ENCODE data around the gene DLG5. TPM values are rescaled to one million over a fixed set of nuclear protein-coding genes. Genes with fewer than 3 reads are reported as not detected.

The DLG5 gene
- total RNA-seq, 4 donors from 2014 or later, result 45.4 to 92.4 (median 61.2) TPM

GRCh38 chr10:77853256-77853655, 73.3 kb downstream of the DLG5 start:
- H3K9me3 ChIP-seq, result no peaks in the 10 kb centered on the region
- intact Hi-C loops (cut with DNase I), result no loop called here
- no peak overlapping the region for H3K4me3 ChIP-seq (replicated peaks in 1 of 3)
- H3K27ac ChIP-seq, result peak overlapping the region in 1 of 3 donors; percentile 74
- peaks cover 6 to 10% of the 10 kb centered on the region in 2 donors for H3K36me3 ChIP-seq
- DNase-seq, result no peak
- WGBS, 2 donors, result 96% methylated on average over 14 to 16 of the region's 16 CpGs
- H3K27me3 ChIP-seq, result no peaks in the 10 kb centered on the region
- H3K4me1 ChIP-seq, result peaks cover 27 to 33% of the 10 kb centered on the region in 2 donors
- TF ChIP-seq POLR2A (IDR thresholded peaks at IDR 0.05), result no peak
- TF ChIP-seq, protein P1, sequence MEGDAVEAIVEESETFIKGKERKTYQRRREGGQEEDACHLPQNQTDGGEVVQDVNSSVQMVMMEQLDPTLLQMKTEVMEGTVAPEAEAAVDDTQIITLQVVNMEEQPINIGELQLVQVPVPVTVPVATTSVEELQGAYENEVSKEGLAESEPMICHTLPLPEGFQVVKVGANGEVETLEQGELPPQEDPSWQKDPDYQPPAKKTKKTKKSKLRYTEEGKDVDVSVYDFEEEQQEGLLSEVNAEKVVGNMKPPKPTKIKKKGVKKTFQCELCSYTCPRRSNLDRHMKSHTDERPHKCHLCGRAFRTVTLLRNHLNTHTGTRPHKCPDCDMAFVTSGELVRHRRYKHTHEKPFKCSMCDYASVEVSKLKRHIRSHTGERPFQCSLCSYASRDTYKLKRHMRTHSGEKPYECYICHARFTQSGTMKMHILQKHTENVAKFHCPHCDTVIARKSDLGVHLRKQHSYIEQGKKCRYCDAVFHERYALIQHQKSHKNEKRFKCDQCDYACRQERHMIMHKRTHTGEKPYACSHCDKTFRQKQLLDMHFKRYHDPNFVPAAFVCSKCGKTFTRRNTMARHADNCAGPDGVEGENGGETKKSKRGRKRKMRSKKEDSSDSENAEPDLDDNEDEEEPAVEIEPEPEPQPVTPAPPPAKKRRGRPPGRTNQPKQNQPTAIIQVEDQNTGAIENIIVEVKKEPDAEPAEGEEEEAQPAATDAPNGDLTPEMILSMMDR (IDR thresholded peaks at IDR 0.05), result no peak

DNA sequence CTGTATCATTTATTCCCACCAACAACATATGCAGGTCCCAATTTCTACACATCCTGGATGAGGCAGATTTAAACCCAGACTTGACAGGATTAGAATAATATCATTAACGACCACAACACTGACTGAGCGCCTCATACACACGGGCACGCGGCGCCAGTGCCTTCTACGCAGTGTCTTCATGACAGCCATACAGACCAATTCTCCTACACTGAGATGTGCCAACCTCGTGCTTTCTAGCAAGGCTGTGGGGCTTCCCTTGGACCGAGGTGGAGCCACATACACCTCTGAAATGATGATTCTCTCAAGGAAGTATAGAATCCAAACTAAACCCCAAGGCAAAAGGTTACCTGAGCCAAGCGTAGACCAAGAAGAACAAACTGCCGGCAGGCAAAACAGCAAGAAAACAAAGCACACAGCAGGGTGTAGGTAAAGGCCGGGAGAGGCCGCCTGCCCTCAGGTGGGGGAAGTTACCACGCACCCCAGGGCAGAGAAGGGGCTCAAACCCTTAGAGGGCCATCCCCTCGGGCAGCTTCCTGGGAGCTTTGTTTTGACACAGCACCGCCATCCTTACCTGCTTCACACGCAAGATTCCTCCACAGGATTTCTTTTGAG, 75.8 kb downstream of the DLG5 start:
- Histone ChIP-seq H3K4me1 (peaks cover 27 to 35% of the 10 kb centered on the region in 2 donors), H3K27me3 (no peaks in the 10 kb centered on the region), H3K27ac (no peak overlapping the region), H3K36me3 (peaks cover 6 to 10% of the 10 kb centered on the region in 2 donors), H3K4me3 (replicated peaks in 1 of 3) (no peak overlapping the region), H3K9me3 (no peaks in the 10 kb centered on the region)
- no peak for DNase-seq
- TF ChIP-seq, protein P1 (IDR thresholded peaks at IDR 0.05), result no peak
- WGBS, 2 donors, result 91 to 94% methylated on average over 17 of the region's 17 CpGs
- intact Hi-C loops (cut with DNase I), result no loop called here

DNA sequence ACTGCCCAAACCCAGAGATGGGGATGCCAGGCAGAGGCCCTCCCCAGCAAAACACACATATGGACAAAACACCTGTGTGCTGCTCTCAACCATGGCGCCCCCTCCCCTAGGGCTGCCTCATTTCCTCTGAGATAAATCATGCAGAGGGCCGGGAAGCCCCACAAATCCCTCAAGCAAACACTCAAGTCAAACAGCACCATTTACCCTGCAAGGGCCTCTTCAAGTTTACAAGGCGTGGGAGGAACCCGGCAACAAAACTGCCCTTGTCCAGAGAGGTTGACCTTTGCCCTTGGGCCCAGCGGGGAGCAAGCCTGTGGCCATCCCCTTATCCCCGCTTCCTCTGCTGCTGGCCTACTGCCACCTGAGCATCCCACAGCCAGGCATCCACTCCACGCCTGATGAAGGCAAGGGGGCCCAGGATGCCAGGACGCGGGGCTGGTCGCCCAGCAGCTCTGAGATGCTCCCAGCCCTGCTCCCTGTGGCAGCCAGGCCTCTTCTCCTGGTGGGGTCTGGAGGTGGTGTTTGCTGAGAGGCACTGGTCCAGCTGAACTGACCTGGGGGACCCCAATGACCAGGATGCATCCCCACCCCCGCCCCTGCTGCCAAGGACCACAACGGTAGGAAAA, 77.4 kb downstream of the DLG5 start:
- Histone ChIP-seq H3K4me1 (peaks cover 29 to 37% of the 10 kb centered on the region in 2 donors), H3K9me3 (no peaks in the 10 kb centered on the region), H3K36me3 (peaks cover 6 to 10% of the 10 kb centered on the region in 2 donors), H3K27ac (peak overlapping the region in 1 of 3 donors; percentile 94), H3K4me3 (replicated peaks in 1 of 3) (no peak overlapping the region), H3K27me3 (no peaks in the 10 kb centered on the region)
- WGBS, 2 donors, result 66 to 80% methylated on average over 7 to 12 of the region's 12 CpGs
- intact Hi-C loops (cut with DNase I), result loop anchor here (5.0 to 10.0 kb wide), 2 partner anchors 78 to 156 kb away; partner anchors contain the start of gene DLG5
- no peak for DNase-seq
- TF ChIP-seq, protein P1 (IDR thresholded peaks at IDR 0.05), result no peak
- no peak for TF ChIP-seq POLR2A (IDR thresholded peaks at IDR 0.05)

- peak; percentile 79 to 83 for DNase-seq
- Histone ChIP-seq H3K4me1 (peaks cover 45 to 58% of the 10 kb centered on the region in 2 donors), H3K27ac (peak overlapping the region; percentile 12 to 94 (median 86)), H3K27me3 (no peaks in the 10 kb centered on the region), H3K4me3 (replicated peaks in 1 of 3) (no peak overlapping the region), H3K36me3 (peaks cover 3 to 6% of the 10 kb centered on the region in 2 donors), H3K9me3 (no peaks in the 10 kb centered on the region)
- intact Hi-C loops (cut with DNase I), result loop anchor here (5.0 to 10.0 kb wide), 2 partner anchors 80 to 158 kb away; partner anchors contain the start of gene DLG5
- 11 to 34% methylated on average over 7 to 21 of the region's 21 CpGs for WGBS, 2 donors
- no peak for TF ChIP-seq POLR2A (IDR thresholded peaks at IDR 0.05)
- TF ChIP-seq, protein P1 (IDR thresholded peaks at IDR 0.05), result peak; percentile 91 to 99 (median 94)
These were observed 79.7 kb downstream of the DLG5 start for GRCh38 chr10:77846718-77847311.

Data from thyroid gland (tissue), 4 donors.